SK-N-MC (cell line): ENCODE data around the gene MRTFA.
A peak's percentile ranks its signal among the peaks of the same experiment; 100 is the strongest.

Source experiments
- DNase-seq: peaks from one replicate; pipeline ENCODE4 v3.0.0-alpha.2; 2011; ENCODE audit warnings: low read depth, low spot score
- H3K27ac ChIP-seq: fragments of 200-600 bp; sonication (generic); 2 replicates; pipeline ENCODE4 v1.5.1; 2016; ENCODE audit warnings: mixed run types
- H3K36me3 ChIP-seq: fragments of 200-600 bp; sonication (generic); 2 replicates; pipeline ENCODE4 v1.6.1; 2017; ENCODE audit warnings: antibody characterized with exemption, low read length, mixed read lengths; ENCODE audit not compliant: insufficient read depth
- H3K4me3 ChIP-seq: fragments of 200-600 bp; sonication (generic); 2 replicates; pipeline ENCODE4 v1.5.1; 2016
- H3K9ac ChIP-seq: fragments of 200-600 bp; sonication (generic); 2 replicates; pipeline ENCODE4 v1.8.0; 2017; ENCODE audit warnings: mixed run types, mixed read lengths; ENCODE audit not compliant: insufficient read length
- H3K9me3 ChIP-seq: fragments of 200-600 bp; sonication (generic); 2 replicates; pipeline ENCODE4 v1.6.1; 2017; ENCODE audit warnings: low read depth, mild to moderate bottlenecking, antibody characterized with exemption, low read length, moderate library complexity, mixed read lengths
- EZH2 ChIP-seq: fragments of 200-600 bp; sonication (generic); IDR thresholded peaks from one replicate; pipeline ENCODE4 v1.6.1; 2017; ENCODE audit warnings: antibody characterized with exemption
- FOXP2 ChIP-seq: optimal IDR thresholded peaks from 2 replicates; pipeline ENCODE3; 2011; ENCODE audit warnings: mild to moderate bottlenecking, moderate library complexity; ENCODE audit not compliant: insufficient read depth; ENCODE audit errors: extremely low read length, control extremely low read depth
- POLR2AphosphoS5 ChIP-seq: IDR thresholded peaks from 2 replicates; pipeline ENCODE4 v1.6.1; 2012; ENCODE audit warnings: mild to moderate bottlenecking, low read depth, low read length, borderline replicate concordance

The MRTFA gene

DNA sequence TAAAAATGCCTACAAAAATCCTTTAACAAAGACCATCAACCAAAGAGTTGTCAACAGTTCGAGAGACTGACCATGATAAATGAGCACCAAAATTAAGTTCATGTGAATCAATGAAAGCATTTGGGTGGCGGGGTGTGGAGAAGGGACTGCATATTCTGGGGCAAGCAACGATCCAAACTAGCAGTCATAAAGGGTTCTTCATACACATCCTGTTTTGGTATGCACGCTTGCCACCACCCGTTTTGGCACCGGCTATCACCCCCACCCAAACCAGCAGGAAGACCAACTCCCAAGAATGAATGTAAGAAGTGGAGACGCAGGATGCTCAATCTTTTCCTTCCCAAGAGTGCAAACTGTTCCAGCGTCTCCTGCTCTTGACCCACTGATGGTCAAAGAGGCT is 185.3 kb downstream of the MRTFA start:
- Histone ChIP-seq H3K36me3 (no peaks in the 10 kb centered on the region), H3K4me3 (no peak overlapping the region), H3K9ac (no peak overlapping the region), H3K27ac (no peak overlapping the region), H3K9me3 (no peaks in the 10 kb centered on the region)
- no peak for DNase-seq
- TF ChIP-seq EZH2: no peak
- TF ChIP-seq FOXP2: no peak

DNA sequence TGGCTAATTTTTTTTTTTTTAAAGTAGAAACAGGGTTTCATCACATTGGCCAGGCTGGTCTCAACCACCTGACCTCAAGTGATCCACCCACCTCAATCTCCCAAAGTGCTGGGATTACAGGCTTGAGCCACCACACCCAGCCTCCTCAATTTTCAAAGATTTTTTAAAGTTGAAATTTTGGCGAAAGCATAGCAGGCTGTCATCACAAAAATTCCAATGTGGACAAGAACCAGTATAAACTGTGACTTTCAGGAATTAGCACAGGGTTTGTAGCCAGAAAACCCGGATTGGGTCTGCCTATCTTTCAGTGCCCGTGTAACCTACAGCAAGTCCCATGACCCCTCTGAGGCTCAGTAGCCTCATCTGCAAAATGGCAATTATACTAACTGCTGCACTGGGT is 185.9 kb downstream of the MRTFA start:
- Histone ChIP-seq H3K36me3 (no peaks in the 10 kb centered on the region), H3K27ac (no peak overlapping the region), H3K4me3 (no peak overlapping the region), H3K9ac (no peak overlapping the region), H3K9me3 (no peaks in the 10 kb centered on the region)
- DNase-seq: no peak
- TF ChIP-seq EZH2 (no peak), FOXP2 (no peak), POLR2AphosphoS5 (no peak)

DNA sequence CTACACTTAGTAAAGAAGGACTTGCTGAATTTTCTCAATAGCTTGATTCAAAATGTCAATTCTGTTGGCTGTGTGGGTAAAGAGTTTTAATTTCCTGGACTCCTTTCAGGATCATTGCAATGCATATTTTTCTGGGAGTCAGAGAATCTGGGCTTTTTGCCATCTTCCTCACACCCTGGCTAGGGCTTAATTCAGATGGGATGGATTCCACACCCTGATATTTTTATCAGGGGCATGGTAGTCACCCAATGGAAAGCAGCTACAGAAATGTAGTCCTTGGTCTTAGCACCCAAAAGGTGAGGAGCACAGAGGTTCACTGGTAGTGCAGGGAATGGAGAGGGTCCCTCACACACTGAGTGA is 186.9 kb downstream of the MRTFA start:
- no peak for DNase-seq
- H3K27ac ChIP-seq: peak overlapping the region; percentile 22; the same call in 1 of the 2 replicates
- H3K9me3 ChIP-seq: peaks cover 3% of the 10 kb centered on the region; the same call in 1 of the 2 replicates
- no peak overlapping the region for H3K4me3 ChIP-seq
- no peak for TF ChIP-seq FOXP2
- TF ChIP-seq POLR2AphosphoS5: no peak
- no peak for TF ChIP-seq EZH2
- H3K9ac ChIP-seq: no peak overlapping the region
- no peaks in the 10 kb centered on the region; the same call in 1 of the 2 replicates for H3K36me3 ChIP-seq

DNA sequence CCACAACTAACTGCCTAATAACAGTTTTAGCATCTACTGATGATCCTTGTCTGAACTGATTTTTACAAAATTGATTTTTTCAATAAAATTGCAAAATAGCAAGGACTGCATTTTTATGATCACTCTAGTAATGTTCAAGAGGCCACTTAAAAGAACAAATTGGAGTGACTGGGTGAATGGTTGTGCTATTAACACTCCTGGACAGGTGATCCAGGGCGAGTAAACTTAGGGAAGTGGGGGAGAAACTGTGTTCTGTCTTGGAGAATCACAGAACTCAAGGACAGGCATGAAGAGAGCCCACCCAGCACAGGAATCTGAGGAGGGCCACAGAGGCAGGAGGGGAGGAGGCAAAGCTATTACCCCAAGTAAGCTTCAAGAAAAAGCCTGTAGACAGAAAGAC is 190.3 kb downstream of the MRTFA start:
- Histone ChIP-seq H3K9ac (no peak overlapping the region), H3K4me3 (no peak overlapping the region), H3K27ac (no peak overlapping the region), H3K9me3 (peaks cover 3% of the 10 kb centered on the region; the same call in 1 of the 2 replicates), H3K36me3 (no peaks in the 10 kb centered on the region; the same call in 1 of the 2 replicates)
- no peak for DNase-seq
- TF ChIP-seq POLR2AphosphoS5 (no peak), FOXP2 (no peak), EZH2 (no peak)

DNA sequence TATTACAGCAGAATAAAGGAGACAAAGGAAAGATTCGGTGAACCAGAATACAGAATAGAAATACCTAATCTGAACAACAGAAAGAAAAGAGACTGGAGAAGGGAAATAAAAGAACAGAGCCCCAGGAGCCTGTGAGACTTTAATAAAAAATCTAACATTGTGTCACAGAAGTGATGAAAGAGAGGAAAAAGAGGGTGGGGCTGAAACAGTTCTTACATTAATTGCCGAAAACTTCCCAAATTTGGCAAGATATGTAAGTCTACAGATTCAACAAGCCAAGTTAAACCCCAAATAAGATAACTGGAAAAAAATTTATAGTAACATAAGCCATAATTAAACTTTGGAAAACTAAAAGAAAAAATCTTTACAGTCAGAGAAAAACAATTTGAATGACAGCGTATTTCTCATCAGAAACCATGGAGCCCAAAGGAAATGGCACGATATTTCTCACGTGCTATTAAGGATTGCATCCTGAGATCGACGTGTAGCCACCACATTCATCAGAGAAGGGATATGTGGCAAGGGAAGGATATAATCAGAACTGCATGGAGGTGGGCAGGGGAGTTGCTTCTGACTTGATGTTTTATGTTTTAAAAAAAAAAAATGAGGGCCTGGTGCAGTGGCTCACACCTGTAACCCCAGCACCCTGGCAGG is 192.2 kb downstream of the MRTFA start:
- H3K27ac ChIP-seq: no peak overlapping the region
- DNase-seq: no peak

DNA sequence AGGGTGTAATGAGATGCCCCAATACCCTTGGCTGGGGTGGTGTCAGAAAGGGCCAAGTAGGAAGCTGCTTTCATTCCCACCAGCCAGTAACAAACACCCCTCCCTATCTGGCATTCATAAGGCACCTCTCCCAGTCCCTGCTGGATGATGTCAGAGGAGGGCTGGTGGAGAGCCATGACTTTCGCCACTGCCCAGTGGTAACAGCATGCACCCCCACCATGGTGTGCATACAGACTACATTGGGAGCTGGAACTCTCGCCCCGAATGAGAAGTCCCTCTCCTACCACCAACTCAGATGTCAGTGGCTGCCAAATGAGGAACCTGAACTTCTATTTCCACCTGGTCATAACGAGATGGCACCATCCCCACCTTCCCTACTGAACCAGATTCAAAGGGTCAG is 192.8 kb downstream of the MRTFA start:
- DNase-seq: no peak
- no peak overlapping the region for H3K9ac ChIP-seq
- TF ChIP-seq EZH2 (no peak), FOXP2 (no peak), POLR2AphosphoS5 (no peak)
- H3K4me3 ChIP-seq: no peak overlapping the region
- no peak overlapping the region for H3K27ac ChIP-seq
- H3K9me3 ChIP-seq: peaks cover 3% of the 10 kb centered on the region; the same call in 1 of the 2 replicates
- no peaks in the 10 kb centered on the region; the same call in 1 of the 2 replicates for H3K36me3 ChIP-seq

More for the DNA sequence above, 192.2 kb downstream of the MRTFA start:
- Histone ChIP-seq H3K9me3 (peaks cover 3% of the 10 kb centered on the region; the same call in 1 of the 2 replicates), H3K4me3 (no peak overlapping the region), H3K36me3 (no peaks in the 10 kb centered on the region; the same call in 1 of the 2 replicates), H3K9ac (no peak overlapping the region)
- TF ChIP-seq FOXP2 (no peak), EZH2 (no peak), POLR2AphosphoS5 (no peak)

DNA sequence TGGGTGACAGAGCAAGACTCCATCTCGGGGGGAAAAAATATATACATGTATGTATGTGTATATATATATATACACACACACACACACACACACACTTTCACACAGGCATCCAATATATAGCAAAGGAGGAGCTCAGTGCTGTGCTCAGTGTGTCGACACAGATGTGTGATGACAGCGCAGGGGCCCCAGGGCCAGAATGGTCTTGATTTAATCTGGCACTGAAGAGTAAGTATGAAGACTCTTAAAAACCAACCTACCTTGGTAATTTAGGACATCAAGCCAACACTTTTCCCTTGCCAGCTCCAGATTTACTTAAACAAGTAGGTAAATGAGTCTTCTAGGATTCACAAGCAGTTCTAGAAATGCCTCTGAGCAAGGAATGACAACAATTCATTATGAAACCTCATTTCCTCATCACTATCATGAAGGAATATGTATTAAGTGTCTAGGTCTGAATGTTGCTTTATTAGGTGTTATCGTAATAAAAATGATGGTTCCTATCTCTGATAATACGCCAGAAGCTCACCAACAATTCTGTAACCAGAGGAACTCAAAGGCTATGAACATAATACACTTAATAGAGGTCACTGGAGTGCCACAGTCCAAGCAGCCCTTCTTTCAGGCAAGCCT is 194.6 kb downstream of the MRTFA start:
- DNase-seq: no peak

DNA sequence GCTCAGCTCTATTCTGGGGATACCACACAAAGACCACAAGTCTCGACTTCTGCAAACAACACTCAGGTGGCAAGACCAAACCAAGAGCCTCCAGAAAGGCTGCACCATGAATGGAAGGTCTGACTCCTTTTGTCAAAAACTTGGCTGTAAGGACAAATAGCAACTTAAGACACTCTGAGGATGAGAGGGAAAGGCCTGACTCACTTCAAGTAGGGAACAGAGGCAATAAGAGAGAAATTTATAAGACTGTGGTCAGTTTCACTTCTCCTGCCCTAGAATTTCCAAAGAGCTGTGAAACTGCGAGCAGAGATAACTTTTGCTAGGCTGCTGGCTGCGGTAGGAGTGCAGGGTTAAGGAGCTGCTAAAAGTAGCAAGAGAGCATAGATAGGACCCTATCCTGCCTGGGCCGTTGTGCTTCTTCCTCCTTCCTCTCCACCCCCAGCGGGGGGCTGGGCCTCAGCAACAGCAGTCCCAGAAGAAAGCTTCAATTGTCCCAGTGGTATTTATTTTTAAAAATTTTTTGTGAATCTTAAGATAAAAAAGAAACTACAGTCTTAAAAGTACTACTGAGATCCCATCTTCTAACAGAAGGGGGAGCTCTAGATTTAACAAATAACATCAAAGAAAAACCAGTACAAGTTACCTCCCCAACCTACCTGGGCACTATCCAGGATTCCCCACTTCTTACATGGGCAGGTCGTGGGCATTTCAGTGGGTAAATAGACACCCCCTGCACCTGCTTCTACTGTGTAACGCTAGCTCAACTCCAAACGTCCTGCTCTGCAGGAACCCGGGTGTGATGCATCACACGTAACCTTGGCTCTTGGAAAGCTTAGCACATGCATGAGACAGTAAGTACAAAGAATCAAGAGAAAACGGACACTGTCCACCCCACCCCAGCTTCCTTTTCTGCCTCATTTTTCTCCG is 199.8 kb downstream of the MRTFA start:
- DNase-seq: no peak
- TF ChIP-seq POLR2AphosphoS5: no peak
- no peak for TF ChIP-seq FOXP2
- no peak for TF ChIP-seq EZH2
- no peak overlapping the region for H3K4me3 ChIP-seq
- no peak overlapping the region for H3K27ac ChIP-seq
- peaks cover 5% of the 10 kb centered on the region; the same call in 1 of the 2 replicates for H3K36me3 ChIP-seq
- H3K9ac ChIP-seq: no peak overlapping the region
- no peaks in the 10 kb centered on the region for H3K9me3 ChIP-seq

More for the DNA sequence above, 194.6 kb downstream of the MRTFA start:
- TF ChIP-seq EZH2 (no peak), POLR2AphosphoS5 (no peak), FOXP2 (no peak)
- no peaks in the 10 kb centered on the region; the same call in 1 of the 2 replicates for H3K36me3 ChIP-seq
- no peak overlapping the region for H3K9ac ChIP-seq
- H3K4me3 ChIP-seq: no peak overlapping the region
- no peak overlapping the region for H3K27ac ChIP-seq
- H3K9me3 ChIP-seq: peaks cover 3% of the 10 kb centered on the region; the same call in 1 of the 2 replicates
